Caco-2 (cell line): Measurements from ENCODE around the gene GNPAT. TPM values are rescaled to one million over a fixed set of nuclear protein-coding genes. Genes with fewer than 3 reads are reported as not detected.

ENCODE experiments used
- BruUV-seq: library from RNA; stranded (reverse); fragments of 400-500 nt; replicated peaks from 2 replicates; lab custom pipeline; 2021; lab: Mats Ljungman, UMichigan
- CTCF ChIA-PET: fragments of 300-600 bp; sonication (Branson Sonifier 250); formaldehyde crosslinking; loops from one replicate; lab custom pipeline; 2022; ENCODE audit warnings: antibody characterized with exemption; lab: Charles Lee
- POLR2A ChIA-PET: fragments of 300-600 bp; sonication (Branson Sonifier 250); formaldehyde crosslinking; loops from one replicate; lab custom pipeline; 2022; ENCODE audit warnings: antibody characterized with exemption; lab: Charles Lee
- DNase-seq, 2 experiments: peaks; one replicate each; pipeline versions ENCODE4 v3.0.0 to v3.0.0-alpha.2; 2020 to 2022
- H3K27me3 ChIP-seq: replicated peaks from 2 replicates; pipeline ENCODE4 v1.6.0; 2011; ENCODE audit warnings: low read length; ENCODE audit not compliant: control insufficient read depth, insufficient read depth
- H3K36me3 ChIP-seq: 2 replicates; pipeline ENCODE4 v1.5.1; 2011; ENCODE audit warnings: low read length; ENCODE audit not compliant: control insufficient read depth, insufficient read depth
- H3K4me1 ChIP-seq: fragments of 250-450 bp; sonication (Bioruptor Pico); 2 replicates; pipeline ENCODE4 v1.5.1; 2020; ENCODE audit warnings: mild to moderate bottlenecking
- H3K4me3 ChIP-seq: 2 replicates; pipeline ENCODE4 v1.5.1; 2011; ENCODE audit warnings: low read depth, mild to moderate bottlenecking, control low read depth, low read length
- H3K9me3 ChIP-seq: fragments of 250-450 bp; sonication (Bioruptor Pico); 2 replicates; pipeline ENCODE4 v1.5.1; 2020; ENCODE audit warnings: mild to moderate bottlenecking, moderate library complexity
- H3K27ac Mint-ChIP-seq: one replicate; pipeline ENCODE4 v1.8.0; 2022; ENCODE audit warnings: mixed read lengths; ENCODE audit not compliant: unreplicated experiment
- H3K27me3 Mint-ChIP-seq: one replicate; pipeline ENCODE4 v1.8.0; 2022; ENCODE audit warnings: mixed read lengths; ENCODE audit not compliant: insufficient read depth, unreplicated experiment
- H3K36me3 Mint-ChIP-seq: one replicate; pipeline ENCODE4 v1.8.0; 2022; ENCODE audit warnings: mild to moderate bottlenecking, mixed read lengths; ENCODE audit not compliant: insufficient read depth, unreplicated experiment
- H3K4me1 Mint-ChIP-seq: one replicate; pipeline ENCODE4 v1.8.0; 2022; ENCODE audit warnings: low read depth, mixed read lengths; ENCODE audit not compliant: unreplicated experiment
- H3K4me3 Mint-ChIP-seq: one replicate; pipeline ENCODE4 v1.8.0; 2022; ENCODE audit warnings: mild to moderate bottlenecking, moderate library complexity, mixed read lengths; ENCODE audit not compliant: unreplicated experiment
- H3K9me3 Mint-ChIP-seq: one replicate; pipeline ENCODE4 v1.8.0; 2022; ENCODE audit warnings: mixed read lengths; ENCODE audit not compliant: unreplicated experiment
- CTCF ChIP-seq, 2 experiments: fragments of 200-600 bp in 1 of 2; IDR thresholded peaks; 1 replicate in 1 of 2; 2 replicates in 1 of 2; pipeline versions ENCODE4 v1.5.1 to v1.8.0; 2011 to 2022; ENCODE audit warnings: antibody characterized with exemption in 1 of 2, control low read depth in 1 of 2, inconsistent platforms in 1 of 2, low read depth in 1 of 2, low read length in 1 of 2, mild to moderate bottlenecking in 1 of 2, moderate library complexity in 1 of 2; ENCODE audit not compliant: insufficient read depth in 1 of 2, severe bottlenecking in 1 of 2, unreplicated experiment in 1 of 2
- intact Hi-C: fragments of 100-400 bp; cut with micrococcal nuclease; formaldehyde crosslinking; loops from one replicate; pipeline ENCODE4 v1.10.0; 2022; ENCODE audit not compliant: unreplicated experiment
- total RNA-seq: library from RNA; stranded (reverse); gene quantifications from 2 replicates; pipeline ENCODE4 v1.2.3, GENCODE V29; 2022

Gene GNPAT
- total RNA-seq, 1 experiment from 2014 or later: 64.4 TPM

GRCh38 chr1:231272880-231273279, 31.9 kb downstream of the GNPAT start:
- ChIA-PET CTCF (interaction anchor here (0.8 kb wide), 1 partner anchor 351 kb away, joined by 3 read pairs; no protein-coding TSS in a partner anchor), POLR2A (no interaction called here)
- H3K27ac Mint-ChIP-seq: no peak overlapping the region
- H3K36me3 Mint-ChIP-seq: peaks cover 95% of the 10 kb centered on the region
- H3K36me3 ChIP-seq: peaks cover 4% of the 10 kb centered on the region
- H3K4me1 ChIP-seq: no peaks in the 10 kb centered on the region
- peaks cover 6% of the 10 kb centered on the region for H3K4me1 Mint-ChIP-seq
- H3K9me3 ChIP-seq: no peaks in the 10 kb centered on the region
- H3K9me3 Mint-ChIP-seq: no peaks in the 10 kb centered on the region
- intact Hi-C loops: no loop called here
- no peak overlapping the region for H3K4me3 ChIP-seq
- no TSS peak for BruUV-seq
- no peak overlapping the region for H3K4me3 Mint-ChIP-seq
- DNase-seq: no peak
- no peaks in the 10 kb centered on the region for H3K27me3 ChIP-seq
- no peak for TF ChIP-seq CTCF (IDR thresholded peaks at IDR 0.05; ENCODE audit: insufficient read depth in 1 of 2, low read depth in 1 of 2, low read length in 1 of 2, severe bottlenecking in 1 of 2, unreplicated experiment in 1 of 2)
- no peaks in the 10 kb centered on the region for H3K27me3 Mint-ChIP-seq

GRCh38 chr1:231274119-231274825, 33.3 kb downstream of the GNPAT start:
- BruUV-seq: no TSS peak
- H3K4me3 Mint-ChIP-seq: no peak overlapping the region
- DNase-seq: no peak
- no peaks in the 10 kb centered on the region for H3K27me3 ChIP-seq
- peaks cover 4% of the 10 kb centered on the region for H3K36me3 ChIP-seq
- POLR2A ChIA-PET: no interaction called here
- H3K27me3 Mint-ChIP-seq: no peaks in the 10 kb centered on the region
- H3K4me1 Mint-ChIP-seq: peaks cover 6% of the 10 kb centered on the region
- no peak overlapping the region for H3K4me3 ChIP-seq
- TF ChIP-seq CTCF (IDR thresholded peaks at IDR 0.05; ENCODE audit: insufficient read depth in 1 of 2, low read depth in 1 of 2, low read length in 1 of 2, severe bottlenecking in 1 of 2, unreplicated experiment in 1 of 2): no peak
- H3K4me1 ChIP-seq: no peaks in the 10 kb centered on the region
- peaks cover 82% of the 10 kb centered on the region for H3K36me3 Mint-ChIP-seq
- H3K9me3 ChIP-seq: no peaks in the 10 kb centered on the region
- CTCF ChIA-PET: no interaction called here
- H3K9me3 Mint-ChIP-seq: no peaks in the 10 kb centered on the region
- no peak overlapping the region for H3K27ac Mint-ChIP-seq
- intact Hi-C loops: no loop called here

GRCh38 chr1:231278100-231278790, 37.2 kb downstream of the GNPAT start:
- Histone ChIP-seq H3K27me3 (no peaks in the 10 kb centered on the region), H3K9me3 (no peaks in the 10 kb centered on the region), H3K36me3 (peaks cover 2% of the 10 kb centered on the region), H3K4me3 (no peak overlapping the region), H3K4me1 (no peaks in the 10 kb centered on the region)
- Mint-ChIP-seq H3K27me3 (no peaks in the 10 kb centered on the region), H3K27ac (no peak overlapping the region), H3K9me3 (no peaks in the 10 kb centered on the region), H3K4me3 (no peak overlapping the region), H3K4me1 (peaks cover under 1% of the 10 kb centered on the region), H3K36me3 (peaks cover 44% of the 10 kb centered on the region)
- POLR2A ChIA-PET: no interaction called here
- no TSS peak for BruUV-seq
- no peak for TF ChIP-seq CTCF (IDR thresholded peaks at IDR 0.05; ENCODE audit: insufficient read depth in 1 of 2, low read depth in 1 of 2, low read length in 1 of 2, severe bottlenecking in 1 of 2, unreplicated experiment in 1 of 2)
- CTCF ChIA-PET: no interaction called here
- no peak for DNase-seq
- intact Hi-C loops: no loop called here
